CD4-positive, alpha-beta T cell treated with Interleukin-1 beta for 1 hour (primary cell): ENCODE results near the gene HAT1.
"Not testable (repeated sequence)": the region's sequence is repeated elsewhere in the genome, so short reads cannot be mapped to it uniquely, and the experiment has no call there.

Experiments used
- DNase-seq, 2 donors: peaks; one replicate each; pipeline ENCODE4 v3.0.0-alpha.2; 2020 to 2022

Gene HAT1

GRCh38 chr2:171922230-171923022 lies at the start of gene HAT1:
Gene HAT1 (plus strand): TSS chr2:171922461. CDS start chr2:171922501, 40 bp downstream.
- peak; percentile 96 to 97 for DNase-seq

- no peak for DNase-seq
These were observed 47.7 kb upstream of the HAT1 start for GRCh38 chr2:171874517-171874916.

- DNase-seq: no peak
These were observed 47.3 kb upstream of the HAT1 start for GRCh38 chr2:171874963-171875362.

- DNase-seq: no peak
These were observed 43.7 kb upstream of the HAT1 start for GRCh38 chr2:171878481-171878993.

- DNase-seq: no peak
These were observed 42.4 kb upstream of the HAT1 start for GRCh38 chr2:171879865-171880264.

- DNase-seq: no peak
These were observed 41.5 kb upstream of the HAT1 start for GRCh38 chr2:171880774-171881173.

GRCh38 chr2:171882089-171882769 lies 40.0 kb upstream of the HAT1 start:
- no peak for DNase-seq

- no peak for DNase-seq
These were observed 38.9 kb upstream of the HAT1 start for GRCh38 chr2:171883275-171883893.

- DNase-seq: no peak
These were observed 32.9 kb upstream of the HAT1 start for GRCh38 chr2:171889333-171889732.

- no peak for DNase-seq
These were observed 32.5 kb upstream of the HAT1 start for GRCh38 chr2:171889808-171890207.

- no peak for DNase-seq
These were observed 29.0 kb upstream of the HAT1 start for GRCh38 chr2:171893196-171893823.

- peak; percentile 67 to 69 for DNase-seq
These were observed 28.2 kb upstream of the HAT1 start, which contains the start of gene SLC25A12 for GRCh38 chr2:171893824-171894611. Gene SLC25A12 (minus strand): TSS chr2:171894244. CDS start chr2:171894214, 30 bp downstream.

GRCh38 chr2:171894612-171894947 lies 27.7 kb upstream of the HAT1 start:
- no peak for DNase-seq

- no peak for DNase-seq
These were observed 26.5 kb upstream of the HAT1 start for GRCh38 chr2:171895786-171896185.

- DNase-seq: not testable (repeated sequence)
These were observed 22.5 kb upstream of the HAT1 start for GRCh38 chr2:171899623-171900282.

GRCh38 chr2:171902840-171903420 lies 19.3 kb upstream of the HAT1 start:
- DNase-seq: no peak

GRCh38 chr2:171908235-171908634 lies 14.0 kb upstream of the HAT1 start:
- DNase-seq: no peak

- DNase-seq: no peak
These were observed 13.0 kb upstream of the HAT1 start for GRCh38 chr2:171909266-171909665.

GRCh38 chr2:171910494-171910893 lies 11.8 kb upstream of the HAT1 start:
- DNase-seq: no peak

- no peak for DNase-seq
These were observed 8.7 kb upstream of the HAT1 start for GRCh38 chr2:171913517-171913916.

- no peak for DNase-seq
These were observed 2.8 kb upstream of the HAT1 start for GRCh38 chr2:171919453-171919852.

GRCh38 chr2:171921970-171922229 lies 361 bp upstream of the HAT1 start:
- no peak for DNase-seq
